ENCODE measurements around the gene IGSF23. TPM values are rescaled to one million over a fixed set of nuclear protein-coding genes. Genes with fewer than 3 reads are reported as not detected.

Gene IGSF23
- total RNA-seq, 2 donors from 2014 or later = not detected

- Mint-ChIP-seq H3K9me3 (no peaks in the 10 kb centered on the region), H3K27me3 (ENCODE audit: insufficient read depth) (no peaks in the 10 kb centered on the region), H3K4me3 (no peak overlapping the region), H3K36me3 (ENCODE audit: low read depth) (no peaks in the 10 kb centered on the region), H3K4me1 (peaks cover 18% of the 10 kb centered on the region), H3K27ac (no peak overlapping the region)
- H3K27ac ChIP-seq (ENCODE audit: low read depth, low read length) = no peak overlapping the region
- no peak for DNase-seq
- 87 to 91% methylated on average over 6 to 7 of the region's 8 CpGs for WGBS, 2 experiments (ENCODE audit: insufficient coverage in 1 of 2, insufficient read length in 1 of 2)
- H3K27me3 ChIP-seq (ENCODE audit: control insufficient read depth, insufficient read depth, low read length, poor library complexity, severe bottlenecking) = no peaks in the 10 kb centered on the region
- H3K4me1 ChIP-seq (ENCODE audit: control insufficient read depth, insufficient read depth, low read length) = peaks cover 4% of the 10 kb centered on the region
- peaks cover 1% of the 10 kb centered on the region for H3K9me3 ChIP-seq (ENCODE audit: control insufficient read depth, low read length)
- H3K9ac ChIP-seq (ENCODE audit: extremely low read depth, low read length, poor library complexity, severe bottlenecking) = no peak overlapping the region
- H3K36me3 ChIP-seq (ENCODE audit: control insufficient read depth, insufficient read depth, low read length) = no peaks in the 10 kb centered on the region
- no peak for TF ChIP-seq CTCF (conservative IDR thresholded peaks at IDR 0.05)
- H3K4me3 ChIP-seq (ENCODE audit: low read length) = no peak overlapping the region
These were observed 10.0 kb upstream of the IGSF23 start for GRCh38 chr19:44603201-44603945.

GRCh38 chr19:44604241-44604640, 9.1 kb upstream of the IGSF23 start:
- no peak overlapping the region for H3K9ac ChIP-seq (ENCODE audit: extremely low read depth, low read length, poor library complexity, severe bottlenecking)
- H3K4me3 ChIP-seq (ENCODE audit: low read length) = no peak overlapping the region
- no peaks in the 10 kb centered on the region for H3K36me3 ChIP-seq (ENCODE audit: control insufficient read depth, insufficient read depth, low read length)
- no peak for TF ChIP-seq CTCF (conservative IDR thresholded peaks at IDR 0.05)
- H3K27ac ChIP-seq (ENCODE audit: low read depth, low read length) = no peak overlapping the region
- WGBS, 2 experiments (ENCODE audit: insufficient coverage in 1 of 2, insufficient read length in 1 of 2) = 85 to 90% methylated on average over 6 of the region's 6 CpGs
- Mint-ChIP-seq H3K36me3 (ENCODE audit: low read depth) (no peaks in the 10 kb centered on the region), H3K27me3 (ENCODE audit: insufficient read depth) (no peaks in the 10 kb centered on the region), H3K27ac (no peak overlapping the region), H3K4me3 (no peak overlapping the region), H3K9me3 (no peaks in the 10 kb centered on the region), H3K4me1 (peaks cover 12% of the 10 kb centered on the region)
- no peaks in the 10 kb centered on the region for H3K9me3 ChIP-seq (ENCODE audit: control insufficient read depth, low read length)
- no peak for DNase-seq
- H3K27me3 ChIP-seq (ENCODE audit: control insufficient read depth, insufficient read depth, low read length, poor library complexity, severe bottlenecking) = no peaks in the 10 kb centered on the region
- no peaks in the 10 kb centered on the region for H3K4me1 ChIP-seq (ENCODE audit: control insufficient read depth, insufficient read depth, low read length)

- Histone ChIP-seq H3K27me3 (ENCODE audit: control insufficient read depth, insufficient read depth, low read length, poor library complexity, severe bottlenecking) (no peaks in the 10 kb centered on the region), H3K4me3 (ENCODE audit: low read length) (no peak overlapping the region), H3K27ac (ENCODE audit: low read depth, low read length) (no peak overlapping the region), H3K36me3 (ENCODE audit: control insufficient read depth, insufficient read depth, low read length) (no peaks in the 10 kb centered on the region), H3K9ac (ENCODE audit: extremely low read depth, low read length, poor library complexity, severe bottlenecking) (no peak overlapping the region), H3K4me1 (ENCODE audit: control insufficient read depth, insufficient read depth, low read length) (no peaks in the 10 kb centered on the region), H3K9me3 (ENCODE audit: control insufficient read depth, low read length) (no peaks in the 10 kb centered on the region)
- Mint-ChIP-seq H3K9me3 (no peaks in the 10 kb centered on the region), H3K4me1 (peaks cover 10% of the 10 kb centered on the region), H3K27me3 (ENCODE audit: insufficient read depth) (no peaks in the 10 kb centered on the region), H3K27ac (no peak overlapping the region), H3K36me3 (ENCODE audit: low read depth) (no peaks in the 10 kb centered on the region), H3K4me3 (no peak overlapping the region)
- DNase-seq = no peak
- 92% methylated on average over 1 of the region's 1 CpG; no CpG with 5 or more reads in 1 of the 2 experiments for WGBS, 2 experiments (ENCODE audit: insufficient coverage in 1 of 2, insufficient read length in 1 of 2)
- no peak for TF ChIP-seq CTCF (conservative IDR thresholded peaks at IDR 0.05)
These were observed 7.8 kb upstream of the IGSF23 start for GRCh38 chr19:44605547-44605946.
